ENCODE measurements around the gene PLD3.

The PLD3 gene, protein sequence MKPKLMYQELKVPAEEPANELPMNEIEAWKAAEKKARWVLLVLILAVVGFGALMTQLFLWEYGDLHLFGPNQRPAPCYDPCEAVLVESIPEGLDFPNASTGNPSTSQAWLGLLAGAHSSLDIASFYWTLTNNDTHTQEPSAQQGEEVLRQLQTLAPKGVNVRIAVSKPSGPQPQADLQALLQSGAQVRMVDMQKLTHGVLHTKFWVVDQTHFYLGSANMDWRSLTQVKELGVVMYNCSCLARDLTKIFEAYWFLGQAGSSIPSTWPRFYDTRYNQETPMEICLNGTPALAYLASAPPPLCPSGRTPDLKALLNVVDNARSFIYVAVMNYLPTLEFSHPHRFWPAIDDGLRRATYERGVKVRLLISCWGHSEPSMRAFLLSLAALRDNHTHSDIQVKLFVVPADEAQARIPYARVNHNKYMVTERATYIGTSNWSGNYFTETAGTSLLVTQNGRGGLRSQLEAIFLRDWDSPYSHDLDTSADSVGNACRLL

GRCh38 chr19:40348125-40348913, at the start of gene PLD3, which contains the start of gene C19orf47:
Gene PLD3, plus strand, starts transcription at chr19:40348695. Its CDS starts 17,789 bp downstream, at chr19:40366484.
Gene C19orf47, minus strand, starts transcription at chr19:40348397. Its CDS starts 6,540 bp downstream, at chr19:40341857.
- peak; percentile 92 for DNase-seq (ENCODE audit: low read depth)

- DNase-seq (ENCODE audit: low read depth): no peak
Measured at GRCh38 chr19:40300668-40301067, 47.8 kb upstream of the PLD3 start.

- DNase-seq (ENCODE audit: low read depth): no peak
Measured at GRCh38 chr19:40302224-40303011, 46.1 kb upstream of the PLD3 start.

- no peak for DNase-seq (ENCODE audit: low read depth)
Measured at GRCh38 chr19:40303765-40304164, 44.7 kb upstream of the PLD3 start.

GRCh38 chr19:40304306-40304705, 44.2 kb upstream of the PLD3 start:
- no peak for DNase-seq (ENCODE audit: low read depth)

DNA sequence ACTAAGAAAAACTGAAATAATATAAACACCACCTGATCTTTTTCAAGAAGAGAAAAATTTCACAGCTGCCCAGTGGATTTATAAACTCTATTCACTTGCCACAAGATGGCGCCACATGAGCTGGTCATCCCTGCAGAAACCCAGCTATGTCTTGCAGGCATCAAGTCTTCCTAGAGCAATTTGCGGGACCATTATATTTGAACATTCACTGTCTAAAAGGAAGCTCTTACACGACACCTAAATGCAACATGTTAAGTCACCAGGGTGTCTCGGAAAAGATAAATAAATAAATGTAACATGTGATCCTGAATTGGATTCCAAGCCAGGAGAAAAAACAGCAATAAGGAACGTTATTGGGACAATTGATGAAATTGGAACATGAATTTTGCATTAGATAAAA, 43.1 kb upstream of the PLD3 start:
- peak; percentile 31 for DNase-seq (ENCODE audit: low read depth)

- no peak for DNase-seq (ENCODE audit: low read depth)
Measured at GRCh38 chr19:40309666-40310065, 38.8 kb upstream of the PLD3 start.

DNA sequence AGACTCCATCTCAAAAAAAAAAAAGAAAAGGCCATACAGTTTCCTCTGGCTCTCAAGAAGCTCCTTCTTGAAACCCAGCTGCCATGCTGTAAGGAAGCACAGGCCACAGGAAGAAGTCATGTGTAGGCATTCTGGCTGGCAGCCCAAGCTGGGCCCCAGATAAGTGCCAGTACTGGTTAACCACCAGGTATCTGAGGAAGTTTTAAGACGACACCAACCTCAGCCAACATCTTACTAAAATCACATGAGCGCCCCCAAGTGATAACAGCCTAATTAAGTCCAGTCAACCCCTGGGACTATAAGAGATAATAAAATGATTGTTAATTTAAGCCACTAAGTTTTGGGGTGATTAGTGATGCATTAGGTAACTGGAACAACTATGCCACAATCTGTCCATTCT, 36.0 kb upstream of the PLD3 start:
- no peak for DNase-seq (ENCODE audit: low read depth)

- no peak for DNase-seq (ENCODE audit: low read depth)
Measured at GRCh38 chr19:40313229-40313983, 35.1 kb upstream of the PLD3 start.

DNA sequence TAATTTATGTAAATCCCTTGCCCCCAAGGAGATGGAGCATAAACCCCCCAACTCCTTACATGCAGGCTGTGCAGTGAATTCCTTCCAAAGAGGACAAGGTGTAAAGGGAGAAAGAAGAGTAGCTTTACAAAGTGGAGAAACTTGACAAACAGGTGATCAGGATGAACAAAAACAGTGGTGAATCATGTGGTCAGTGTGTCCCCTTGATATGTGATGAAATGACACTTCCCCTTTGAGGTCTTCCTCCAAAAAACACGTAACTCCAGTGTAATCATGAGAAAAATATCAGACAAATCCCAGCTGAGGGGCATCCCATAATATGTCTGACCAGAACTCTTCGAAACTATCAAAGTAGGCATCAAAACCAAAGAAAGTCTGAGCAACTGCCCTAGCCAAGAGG, 33.8 kb upstream of the PLD3 start:
- no peak for DNase-seq (ENCODE audit: low read depth)

DNA sequence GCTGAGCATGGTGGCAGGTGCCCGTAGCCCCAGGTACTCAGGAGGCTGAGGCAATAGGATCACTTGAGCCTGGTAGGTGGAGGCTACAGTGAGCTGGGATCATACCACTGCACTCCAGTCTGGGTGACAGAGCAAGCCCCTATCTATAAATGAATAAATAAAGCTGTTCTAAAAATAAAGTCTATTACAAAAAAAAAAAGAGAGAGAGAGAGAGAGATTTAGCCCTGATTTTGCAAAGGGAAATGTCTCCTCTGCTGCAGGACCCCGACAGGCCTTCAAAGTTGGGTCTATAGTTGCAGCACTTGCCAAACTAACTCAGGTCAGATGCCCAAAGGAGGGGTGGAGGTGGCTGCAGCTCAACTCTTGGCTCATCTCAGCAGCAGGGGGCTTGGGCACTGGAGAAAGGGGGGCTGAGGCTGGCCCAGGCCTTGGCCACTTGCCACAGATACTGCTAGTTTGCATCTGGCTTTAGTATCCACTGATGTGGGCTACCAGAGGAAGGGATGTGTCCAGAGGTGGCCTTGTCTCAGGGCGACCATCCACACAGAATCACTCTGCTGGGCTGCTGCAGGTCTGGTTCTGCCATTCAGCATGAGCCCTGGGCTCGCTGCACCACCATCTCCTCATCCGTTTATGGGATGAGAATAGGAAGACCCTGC, 32.6 kb upstream of the PLD3 start:
- no peak for DNase-seq (ENCODE audit: low read depth)

DNA sequence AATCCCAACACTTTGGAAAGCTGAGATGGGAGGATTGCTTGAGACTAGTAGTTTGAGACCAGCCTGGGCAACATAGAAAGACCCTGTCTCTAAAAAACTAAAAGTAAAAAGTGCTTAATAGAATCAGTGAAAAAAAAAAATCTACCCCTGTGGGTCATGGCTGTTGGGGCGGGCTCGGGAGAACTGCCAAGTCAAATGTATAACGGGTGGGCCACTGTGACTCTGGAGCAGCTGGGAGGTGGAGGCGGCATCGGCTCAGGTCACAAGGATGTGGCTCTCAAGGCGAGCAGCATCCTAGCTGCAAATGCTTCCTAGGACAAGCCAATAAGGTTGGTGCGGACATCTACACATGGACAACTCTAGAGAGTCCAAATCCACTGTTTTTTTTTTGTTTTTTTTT, 31.2 kb upstream of the PLD3 start:
- DNase-seq (ENCODE audit: low read depth): no peak

GRCh38 chr19:40320558-40320935, 27.9 kb upstream of the PLD3 start:
- DNase-seq (ENCODE audit: low read depth): no peak

- DNase-seq (ENCODE audit: low read depth): no peak
Measured at GRCh38 chr19:40321076-40321475, 27.4 kb upstream of the PLD3 start.

DNA sequence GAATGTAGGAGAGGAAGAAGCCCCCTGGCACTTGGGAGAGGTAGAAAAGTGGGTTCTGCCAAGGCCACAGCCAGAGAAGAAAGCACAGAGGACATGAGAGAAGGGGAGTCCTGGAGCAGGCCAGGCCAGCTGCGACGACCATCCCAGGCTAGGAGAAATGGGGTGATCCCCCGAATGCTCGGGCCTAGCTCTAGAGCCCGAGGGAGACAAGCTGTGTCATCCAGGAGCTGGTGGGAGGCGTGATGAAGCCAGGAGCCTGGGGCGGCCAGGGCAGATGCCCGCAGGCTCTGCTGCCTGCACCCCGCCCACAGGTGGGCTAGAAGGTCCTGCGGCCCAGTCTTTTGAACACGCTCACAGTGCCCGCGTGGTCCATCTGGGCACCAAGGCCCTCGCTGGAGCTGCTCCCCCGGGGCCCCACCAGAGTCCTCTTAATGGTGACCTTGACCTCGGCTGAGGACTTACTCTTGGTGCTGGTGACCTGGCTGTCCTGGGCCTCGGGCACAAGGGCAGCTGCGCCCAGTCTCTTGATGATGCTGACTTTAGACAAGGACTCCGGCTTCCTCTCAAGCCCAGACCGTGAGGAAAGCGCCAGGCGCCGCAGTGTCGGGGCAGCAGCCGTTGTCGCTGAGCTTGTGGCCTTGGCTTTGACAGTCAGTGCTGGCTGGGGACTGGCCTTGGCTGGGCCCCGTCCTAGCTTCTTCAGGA, 26.8 kb upstream of the PLD3 start:
- DNase-seq (ENCODE audit: low read depth): no peak

DNA sequence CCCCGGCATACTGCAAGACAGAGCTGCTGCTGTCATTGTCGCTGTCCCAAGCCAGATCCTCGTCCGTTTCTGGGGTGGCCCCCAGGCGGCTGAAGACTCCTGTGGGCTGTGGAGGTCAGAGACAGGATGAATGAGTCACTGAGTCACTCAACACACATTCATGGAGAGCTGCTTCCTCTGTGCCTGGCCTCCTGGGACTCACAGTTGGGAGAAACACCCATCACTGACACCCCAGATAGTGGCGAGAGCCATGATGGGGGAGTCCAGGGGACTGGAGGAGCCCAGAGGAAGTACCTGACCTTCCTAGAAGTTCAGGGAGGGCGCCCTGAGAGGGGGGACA, 26.3 kb upstream of the PLD3 start:
- no peak for DNase-seq (ENCODE audit: low read depth)

- DNase-seq (ENCODE audit: low read depth): no peak
Measured at GRCh38 chr19:40322951-40323615, 25.4 kb upstream of the PLD3 start.

- no peak for DNase-seq (ENCODE audit: low read depth)
Measured at GRCh38 chr19:40323705-40324104, 24.8 kb upstream of the PLD3 start.

- DNase-seq (ENCODE audit: low read depth): no peak
Measured at GRCh38 chr19:40326201-40326600, 22.3 kb upstream of the PLD3 start.

DNA sequence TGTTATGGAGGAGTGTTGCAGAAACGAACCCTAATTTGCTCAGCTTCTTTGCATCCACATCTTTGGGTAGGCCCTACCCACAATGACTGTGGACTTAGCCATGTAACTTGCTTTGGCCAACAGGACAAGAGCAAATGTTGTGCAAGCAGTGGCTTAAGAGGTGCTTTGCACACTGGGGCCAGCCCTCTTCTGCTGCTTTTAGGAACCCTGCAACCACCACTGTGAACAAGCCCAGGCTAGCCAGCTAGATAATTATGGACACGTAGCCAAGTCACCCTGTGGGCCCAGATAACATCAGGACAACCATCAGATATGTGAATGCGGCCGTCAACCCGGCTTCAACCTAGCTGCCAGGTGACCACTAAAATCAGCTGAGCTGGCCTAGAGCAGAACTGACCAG, 17.4 kb upstream of the PLD3 start:
- DNase-seq (ENCODE audit: low read depth): no peak

Measured in stimulated activated CD8-positive, alpha-beta memory T cell treated with anti-CD3 and anti-CD28 coated beads, Interleukin-7, amount 100 ng/mL, for 24 hours (primary cell).